Urinary bladder (tissue), 4 donors: ENCODE data around the gene FAM107B. TPM values are rescaled to one million over a fixed set of nuclear protein-coding genes. Genes with fewer than 3 reads are reported as not detected.
"Not testable (repeated sequence)": the region's sequence is repeated elsewhere in the genome, so short reads cannot be mapped to it uniquely, and the experiment has no call there.

Source experiments
- DNase-seq: peaks from one replicate; pipeline ENCODE4 v3.0.0-alpha.2; 2015; ENCODE audit errors: extremely low spot score
- H3K27ac ChIP-seq: one replicate; pipeline ENCODE4 v1.5.1; 2013; ENCODE audit warnings: low read depth, mild to moderate bottlenecking, moderate library complexity
- H3K36me3 ChIP-seq: one replicate; pipeline ENCODE4 v1.6.1; 2013; ENCODE audit warnings: mild to moderate bottlenecking, moderate library complexity; ENCODE audit not compliant: insufficient read depth
- H3K4me1 ChIP-seq: one replicate; pipeline ENCODE4 v1.6.1; 2013; ENCODE audit warnings: mild to moderate bottlenecking, moderate library complexity; ENCODE audit not compliant: insufficient read depth
- H3K4me3 ChIP-seq: one replicate; pipeline ENCODE4 v1.5.1; 2013; ENCODE audit warnings: low read depth, low read length
- WGBS: extraction: QIAGEN DNeasy Blood & Tissue Kit; methylation state at CpG from one replicate; pipeline ENCODE4 v1.1.7; 2013; 5-methylcytosine and 5-hydroxymethylcytosine counted together
- polyA plus RNA-seq: library from polyadenylated mRNA; stranded (reverse); fragments of 200-250 nt; gene quantifications from one replicate; pipeline ENCODE4 v1.2.3, GENCODE V29; 2013
- total RNA-seq: library from RNA; depleted of rRNA; stranded (reverse); fragments of >200 nt; gene quantifications from one replicate; pipeline ENCODE4 v1.2.3, GENCODE V29; 2014
- donor health status: healthy with polysubstance abuse.
- donor health status: healthy.

FAM107B gene
- total and polyA plus RNA-seq, 2 donors = 13.6 to 40.2 TPM

DNA sequence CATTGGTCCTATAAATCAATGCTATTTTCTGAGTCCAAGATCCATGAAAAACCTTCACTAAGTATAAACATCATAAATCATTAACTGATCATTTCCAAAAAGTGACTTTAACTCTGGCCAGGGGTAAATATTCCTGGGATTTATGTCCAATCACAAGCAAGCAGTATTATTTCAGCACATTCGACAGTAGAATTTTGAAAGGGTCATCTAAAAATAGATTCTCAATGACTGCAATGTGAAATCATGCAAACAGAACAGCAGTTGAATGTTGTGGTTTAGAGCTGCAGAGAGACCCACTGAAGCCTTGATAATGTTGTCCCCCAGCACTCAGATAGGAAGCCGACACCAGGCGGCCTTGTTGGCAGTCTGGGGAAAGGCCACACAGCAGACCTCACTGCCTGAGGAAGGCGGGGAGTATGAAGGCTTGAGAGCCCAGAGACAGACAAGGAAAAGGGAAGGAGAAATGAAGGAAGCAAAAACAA lies 38.1 kb downstream of the FAM107B start:
- Histone ChIP-seq H3K27ac (no peak overlapping the region), H3K4me1 (peaks cover 2% of the 10 kb centered on the region), H3K36me3 (no peaks in the 10 kb centered on the region), H3K4me3 (no peak overlapping the region)
- no peak for DNase-seq
- WGBS = 25% methylated on average over 4 of the region's 4 CpGs

- Histone ChIP-seq H3K4me3 (no peak overlapping the region), H3K4me1 (peaks cover 2% of the 10 kb centered on the region), H3K27ac (no peak overlapping the region), H3K36me3 (no peaks in the 10 kb centered on the region)
- WGBS = 91% methylated on average over 2 of the region's 2 CpGs
- DNase-seq = no peak
Measured at GRCh38 chr10:14736043-14736442, 38.7 kb downstream of the FAM107B start.

DNA sequence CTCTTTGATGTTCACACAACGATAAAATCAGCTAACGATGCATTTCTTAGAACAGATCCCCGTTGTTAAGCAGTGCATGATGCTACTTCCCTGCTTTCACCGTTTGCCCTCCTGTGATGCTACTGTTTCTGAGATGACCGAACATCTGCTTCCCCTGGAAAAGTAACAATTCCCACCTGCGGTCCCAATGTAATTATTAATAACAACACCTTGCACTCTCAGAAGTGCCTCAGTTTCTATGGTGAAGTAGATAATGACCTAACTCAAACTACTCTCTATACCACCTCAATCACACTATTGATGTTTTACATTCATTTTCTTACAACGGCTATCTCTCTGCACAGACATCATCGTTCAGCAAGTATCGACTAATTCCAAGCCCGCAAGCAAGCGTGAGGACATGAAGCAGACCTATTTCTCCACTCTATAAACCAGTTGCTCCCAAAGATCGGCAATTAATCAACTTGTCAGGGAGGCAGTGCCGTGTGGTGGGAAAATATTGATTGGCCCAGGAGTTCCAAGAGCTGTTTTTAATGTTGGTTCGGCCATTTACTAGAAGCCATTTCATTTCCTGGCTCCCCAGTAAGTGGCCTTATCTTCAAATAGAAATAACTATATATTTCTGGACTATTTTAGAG lies 42.7 kb downstream of the FAM107B start:
- no peak for DNase-seq
- no peaks in the 10 kb centered on the region for H3K4me1 ChIP-seq
- WGBS = 62% methylated on average over 14 of the region's 14 CpGs
- no peak overlapping the region for H3K27ac ChIP-seq
- no peak overlapping the region for H3K4me3 ChIP-seq
- no peaks in the 10 kb centered on the region for H3K36me3 ChIP-seq

DNA sequence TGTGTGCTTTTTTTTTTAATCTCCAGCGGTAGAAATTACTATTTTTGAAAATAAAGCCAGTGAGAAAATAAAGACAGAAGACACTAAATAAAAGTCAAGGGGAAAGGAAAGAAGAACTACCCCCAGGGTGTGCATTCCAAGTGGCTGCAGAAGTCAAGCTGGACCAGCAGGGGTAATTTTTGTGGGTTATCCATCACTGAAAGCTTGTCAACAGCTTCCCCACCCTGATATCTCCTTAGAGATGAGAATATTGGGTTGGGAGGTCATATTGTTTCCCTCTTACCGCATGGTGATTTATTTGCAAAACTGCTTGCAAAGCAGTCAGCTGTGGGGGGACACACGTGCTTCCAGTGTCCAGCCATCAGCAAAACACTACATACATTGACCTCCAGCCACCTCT lies 46.4 kb downstream of the FAM107B start:
- no peak for DNase-seq
- WGBS = 69% methylated on average over 3 of the region's 3 CpGs
- Histone ChIP-seq H3K36me3 (no peaks in the 10 kb centered on the region), H3K4me3 (no peak overlapping the region), H3K4me1 (no peaks in the 10 kb centered on the region), H3K27ac (no peak overlapping the region)

- DNase-seq = no peak
- WGBS = 50% methylated on average over 1 of the region's 1 CpG
- H3K4me3 ChIP-seq = no peak overlapping the region
Measured at GRCh38 chr10:14727924-14728323, 46.8 kb downstream of the FAM107B start.

GRCh38 chr10:14727465-14727864 lies 47.2 kb downstream of the FAM107B start:
- H3K36me3 ChIP-seq = no peaks in the 10 kb centered on the region
- no peaks in the 10 kb centered on the region for H3K4me1 ChIP-seq
- no peak overlapping the region for H3K27ac ChIP-seq
- no peak overlapping the region for H3K4me3 ChIP-seq
- DNase-seq = no peak
- WGBS = 69% methylated on average over 1 of the region's 1 CpG

More at GRCh38 chr10:14727924-14728323, 46.8 kb downstream of the FAM107B start:
- Histone ChIP-seq H3K4me1 (no peaks in the 10 kb centered on the region), H3K36me3 (no peaks in the 10 kb centered on the region), H3K27ac (no peak overlapping the region)

GRCh38 chr10:14724931-14725330 lies 49.8 kb downstream of the FAM107B start:
- DNase-seq = no peak
- no peak overlapping the region for H3K4me3 ChIP-seq
- 79% methylated on average over 2 of the region's 2 CpGs for WGBS
- no peaks in the 10 kb centered on the region for H3K36me3 ChIP-seq
- H3K4me1 ChIP-seq = no peaks in the 10 kb centered on the region
- H3K27ac ChIP-seq = no peak overlapping the region

DNA sequence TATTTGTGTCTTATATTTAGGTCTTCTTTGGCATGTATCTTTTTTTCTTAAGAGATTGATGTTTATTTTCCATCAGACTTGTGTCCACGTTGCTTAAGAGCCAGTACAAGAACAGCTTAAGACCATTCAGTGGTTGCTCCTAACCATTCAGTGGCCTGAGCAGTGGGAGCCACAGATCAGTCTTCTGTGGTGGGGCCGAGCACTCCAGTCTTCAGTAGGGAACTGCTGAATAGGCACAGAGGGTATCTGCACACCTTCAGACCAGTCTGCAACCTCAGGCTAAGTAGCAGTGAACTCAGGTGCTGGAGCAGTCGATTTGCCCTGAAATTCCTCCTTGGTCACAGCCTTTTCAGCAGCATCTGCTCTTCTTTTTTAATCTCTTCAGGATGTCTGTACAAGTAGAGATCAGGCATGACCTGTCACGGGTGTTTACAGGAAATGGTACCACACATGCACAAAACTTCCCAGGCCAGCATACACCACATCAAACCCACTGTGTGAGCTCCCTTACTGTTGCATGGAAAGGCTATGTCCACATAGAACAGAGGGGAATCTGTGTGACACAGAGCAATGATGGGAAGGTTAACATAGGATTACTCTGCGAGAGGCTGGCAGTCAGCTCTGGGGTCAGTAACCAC lies 51.5 kb downstream of the FAM107B start:
- Histone ChIP-seq H3K27ac (no peak overlapping the region), H3K4me3 (no peak overlapping the region), H3K4me1 (no peaks in the 10 kb centered on the region), H3K36me3 (no peaks in the 10 kb centered on the region)
- 79% methylated on average over 5 of the region's 5 CpGs for WGBS
- no peak for DNase-seq

- H3K27ac ChIP-seq = no peak overlapping the region
- H3K4me1 ChIP-seq = no peaks in the 10 kb centered on the region
- H3K36me3 ChIP-seq = no peaks in the 10 kb centered on the region
- DNase-seq = no peak
- WGBS = 88% methylated on average over 5 of the region's 5 CpGs
- H3K4me3 ChIP-seq = no peak overlapping the region
Measured at GRCh38 chr10:14717552-14717951, 57.1 kb downstream of the FAM107B start.

DNA sequence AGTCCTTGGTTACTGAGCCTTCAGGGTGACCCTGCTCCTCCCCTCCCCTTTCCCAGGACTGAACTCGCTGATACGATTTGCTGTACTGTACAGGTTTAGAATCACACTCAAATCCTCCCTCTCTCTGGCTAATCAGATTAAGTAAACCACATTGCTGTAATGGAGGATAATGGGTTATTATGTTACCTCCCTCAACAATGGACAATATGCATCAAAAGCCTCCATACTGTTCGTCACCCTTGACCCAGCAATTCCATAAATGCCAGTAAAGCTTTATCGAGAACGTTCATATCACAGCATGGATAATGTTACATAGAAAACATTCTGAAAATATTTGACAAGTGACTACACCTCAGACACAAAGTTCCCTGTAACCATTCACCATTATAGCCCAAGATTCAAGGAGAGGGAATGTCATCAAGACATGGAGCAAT lies 61.7 kb downstream of the FAM107B start:
- Histone ChIP-seq H3K4me1 (no peaks in the 10 kb centered on the region), H3K4me3 (no peak overlapping the region), H3K27ac (no peak overlapping the region), H3K36me3 (no peaks in the 10 kb centered on the region)
- no peak for DNase-seq
- 60% methylated on average over 5 of the region's 5 CpGs for WGBS

- H3K27ac ChIP-seq, H3K36me3 ChIP-seq, DNase-seq, H3K4me1 ChIP-seq, H3K4me3 ChIP-seq: not testable (repeated sequence)
- 87% methylated on average over 3 of the region's 3 CpGs for WGBS
Measured at GRCh38 chr10:14709344-14709743, 65.4 kb downstream of the FAM107B start.

DNA sequence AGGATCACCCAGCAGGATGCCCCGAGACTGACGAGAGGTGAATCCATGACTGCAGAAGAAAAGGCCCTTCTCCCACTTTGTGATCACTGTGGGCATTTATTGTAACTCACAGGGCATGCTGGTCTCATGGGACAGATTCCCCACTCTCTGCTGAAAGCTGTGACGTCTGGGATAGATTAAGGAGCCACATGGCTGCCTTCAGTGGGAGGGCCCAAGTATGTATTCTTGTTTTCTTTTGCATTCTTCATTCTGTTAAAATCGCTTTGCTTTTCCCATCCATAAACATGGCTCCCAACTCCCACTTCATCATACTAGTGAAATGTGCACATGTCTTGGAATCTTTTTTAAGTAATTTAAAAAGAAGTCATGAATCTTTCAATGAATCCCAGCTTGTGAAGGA lies 67.2 kb downstream of the FAM107B start:
- Histone ChIP-seq H3K27ac (no peak overlapping the region), H3K36me3 (no peaks in the 10 kb centered on the region), H3K4me1 (no peaks in the 10 kb centered on the region), H3K4me3 (no peak overlapping the region)
- DNase-seq = no peak
- 85% methylated on average over 4 of the region's 4 CpGs for WGBS

DNA sequence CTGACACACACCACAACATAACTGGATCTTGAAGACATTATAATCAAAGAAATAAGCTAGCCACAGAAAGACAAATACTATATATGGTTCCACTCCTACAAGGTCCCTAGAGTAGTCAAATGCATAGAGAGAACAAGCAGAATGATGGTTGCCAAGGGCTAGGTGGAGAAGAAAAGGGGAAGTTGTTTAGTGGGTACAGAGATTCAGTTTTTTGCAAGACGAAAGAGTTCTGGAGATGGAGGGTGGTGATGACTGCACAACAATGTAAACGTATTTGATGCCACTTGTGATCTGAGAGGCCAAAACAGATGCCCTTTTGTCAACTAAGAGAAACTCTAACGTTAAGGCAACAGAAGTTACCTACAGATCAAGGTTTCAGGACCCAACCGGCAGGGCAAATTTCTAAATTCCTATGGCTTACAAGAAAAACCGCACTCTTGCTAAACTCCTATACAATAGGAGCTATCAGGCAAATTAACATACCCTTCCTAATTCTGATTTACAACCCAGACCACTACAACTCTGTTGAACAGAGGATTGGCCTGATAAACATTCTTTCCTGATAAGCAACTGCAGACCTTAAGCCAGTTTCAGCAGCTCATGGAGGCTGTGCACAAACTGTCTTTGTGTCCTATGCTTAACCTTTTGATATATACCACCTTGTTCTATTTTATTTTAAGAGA lies 69.0 kb downstream of the FAM107B start:
- WGBS = 53% methylated on average over 5 of the region's 5 CpGs
- Histone ChIP-seq H3K4me1 (no peaks in the 10 kb centered on the region), H3K4me3 (no peak overlapping the region), H3K27ac (no peak overlapping the region), H3K36me3 (no peaks in the 10 kb centered on the region)
- DNase-seq = no peak

DNA sequence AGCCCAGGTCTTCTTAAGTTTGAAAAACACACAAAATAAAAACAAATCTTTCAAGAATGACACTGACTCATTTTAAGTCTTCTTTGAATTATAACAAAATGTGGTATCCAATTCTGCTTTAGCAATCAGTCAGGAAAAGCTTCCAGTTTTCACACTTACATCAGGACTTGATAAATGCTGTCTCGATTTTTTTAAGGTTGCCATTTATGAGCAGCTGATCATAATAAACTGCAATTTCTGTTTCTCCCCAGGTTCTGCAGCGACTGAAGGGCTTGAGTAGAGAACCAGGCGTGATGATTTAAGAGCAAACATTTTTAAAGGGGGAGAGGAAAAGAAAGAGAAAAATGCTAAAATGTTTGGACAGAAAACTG lies 71.1 kb downstream of the FAM107B start:
- 79% methylated on average over 3 of the region's 3 CpGs for WGBS
- H3K27ac ChIP-seq = no peak overlapping the region
- DNase-seq = no peak
- H3K4me3 ChIP-seq = no peak overlapping the region
- H3K4me1 ChIP-seq = no peaks in the 10 kb centered on the region
- no peaks in the 10 kb centered on the region for H3K36me3 ChIP-seq
